Heart left ventricle (tissue), 16 donors: Measurements from ENCODE around the gene DHPS. TPM values are rescaled to one million over a fixed set of nuclear protein-coding genes. Genes with fewer than 3 reads are reported as not detected.

ENCODE experiments used
- ATAC-seq, 4 donors: fragments of 200-7000 bp; cut with Tn5 transposase; one replicate each; pipeline ENCODE4 v1.9.1; 2020 to 2022; ENCODE audit warnings: moderate library complexity in 4 of 4, mild to moderate bottlenecking in 3 of 4, moderate number of reproducible peaks in 1 of 4
- DNase-seq, 5 donors: peaks; one replicate each; pipeline ENCODE4 v3.0.0-alpha.2; 2020
- H3K27ac ChIP-seq, 12 donors: fragments of 200-600 bp; sonication (generic) in 4 of 12; one replicate each; pipeline versions ENCODE4 v1.5.0 to v1.8.0; 2016 to 2022; ENCODE audit warnings: mild to moderate bottlenecking in 2 of 12
- H3K27me3 ChIP-seq, 9 donors: fragments of 200-600 bp; sonication (generic) in 2 of 9; one replicate each; pipeline versions ENCODE4 v1.5.1 to v1.8.0; 2016 to 2022; ENCODE audit warnings: mild to moderate bottlenecking in 3 of 9
- H3K36me3 ChIP-seq, 9 donors: fragments of 200-600 bp; sonication (generic) in 2 of 9; one replicate each; pipeline versions ENCODE4 v1.5.0 to v1.8.0; 2018 to 2022; ENCODE audit warnings: mild to moderate bottlenecking in 2 of 9
- H3K4me1 ChIP-seq, 12 donors: fragments of 200-600 bp; sonication (generic) in 4 of 12; one replicate each; pipeline versions ENCODE4 v1.5.0 to v1.8.0; 2016 to 2022; ENCODE audit warnings: mild to moderate bottlenecking in 3 of 12
- H3K4me3 ChIP-seq, 12 donors: fragments of 200-600 bp; sonication (generic) in 4 of 12; one replicate each; pipeline versions ENCODE4 v1.5.0 to v1.8.0; 2017 to 2022; ENCODE audit warnings: mild to moderate bottlenecking in 9 of 12, moderate library complexity in 4 of 12
- H3K9me3 ChIP-seq, 12 donors: fragments of 200-600 bp; sonication (generic) in 4 of 12; one replicate each; pipeline versions ENCODE4 v1.5.0 to v1.8.0; 2016 to 2022; ENCODE audit warnings: mild to moderate bottlenecking in 1 of 12
- POLR2A ChIP-seq, 2 donors: fragments of 450-650 bp; IDR thresholded peaks; one replicate each; pipeline ENCODE4 v1.6.1; 2017; ENCODE audit warnings: antibody characterized with exemption in 2 of 2, mild to moderate bottlenecking in 2 of 2, moderate library complexity in 2 of 2
- WGBS, 4 donors: extraction: QIAGEN DNeasy Blood & Tissue Kit in 2 of 4; methylation state at CpG; one replicate each; pipeline versions ENCODE4 v1.1.5 to v1.1.7; 2013 to 2018; 5-methylcytosine and 5-hydroxymethylcytosine counted together
- intact Hi-C, 10 donors: fragments of 100-400 bp; cut with DNase I; formaldehyde crosslinking; loops; one replicate each; pipeline versions ENCODE4 v1.11.1 to v1.14.2; 2022
- long read RNA-seq, 3 donors: library from polyadenylated mRNA; unstranded; transcript quantifications; one replicate each; pipeline ENCODE4 v2.0.0, GENCODE V29; 2020 to 2021
- polyA plus RNA-seq, 2 donors: library from polyadenylated mRNA; stranded (reverse); fragments of 200-250 nt; gene quantifications; one replicate each; pipeline ENCODE4 v1.2.3, GENCODE V29; 2013
- total RNA-seq, 9 donors: library from RNA; depleted of rRNA in 2 of 9; stranded (reverse); fragments of >200 nt in 2 of 9; fragmentation: NEBNext Ultra II Directional in 3 of 9; extraction: Animal tissue kit (Norgen Biotek cat#: 25700) in 3 of 9; gene quantifications; one replicate each; pipeline versions ENCODE4 v1.1.0 to v1.2.4, GENCODE V29; 2016 to 2023
- TF ChIP-seq, protein P1 (sequence below), 12 donors: fragments of 200-600 bp; sonication (generic) in 4 of 12; IDR thresholded peaks; one replicate each; pipeline versions ENCODE4 v1.5.0 to v1.8.0; 2018 to 2022; ENCODE audit warnings: antibody characterized with exemption in 12 of 12, mild to moderate bottlenecking in 5 of 12
- donor health status: ischemic (EF 13 %, LVEDD 7.1; RV severe dilation, severe dysfunction).
- donor health status: healthy with polysubstance abuse.
- donor health status: DM: no; HTN: yes; CAD: no.
- donor health status: DM: no; HTN: no; CAD: no.
- donor health status: ischemic (EF 25% LVEDD 6.9; RV normal size, moderate dysfunction).
- donor health status: ischemic (EF 25% LVEDD 5.7; RV mildly dilated, moderate dysfunction).
- donor health status: healthy.
- donor health status: DM: yes; HTN: yes; CAD: no.
- donor health status: ischemic (EF 35%, LVEDD 5.7; RV mildly dilated, moderate dysfunction).
- donor health status: nonischemic (EF 11% LVEDD 7.7; RV severe dilation, severe dysfunction).
- donor health status: DM: yes; HTN: yes; CAD: no.
- donor health status: PGD.
- donor health status: ischemic (EF 29% LVEDD 5.4; RV normal size, mild dysfunction).
- donor health status: nonischemic (EF 23%, LVEDD 6.1; RV moderate dilation, normal function).

The DHPS gene
- total RNA-seq, result 100 to 1,000 TPM in 1 of 9 donors, 10 to 100 TPM in 8; 47.6 to 121 (median 54.6) TPM
- 10 to 100 TPM; 57.2 to 57.6 TPM for polyA plus RNA-seq
- long read RNA-seq, donor 1, transcript DHPS-201 (9 exons, 1,363 nt), result major isoform, 59 of 75 reads
- long read RNA-seq, donor 1, partial matches to known transcripts, result 2 of 75 reads
- long read RNA-seq, donor 1, other reads (novel, unspliced or antisense), result 5 of 75 reads
- long read RNA-seq, donor 2, transcript DHPS-201 (9 exons, 1,363 nt), result major isoform, 282 of 350 reads
- long read RNA-seq, donor 2, transcript DHPS-221 (8 exons, 1,176 nt), result minor isoform, 31 of 350 reads
- long read RNA-seq, donor 2, partial matches to known transcripts, result 1 of 350 reads
- long read RNA-seq, donor 2, other reads (novel, unspliced or antisense), result 32 of 350 reads
- long read RNA-seq, donor 3, transcript DHPS-201 (9 exons, 1,363 nt), result major isoform, 34 of 56 reads
- long read RNA-seq, donor 3, transcript DHPS-218 (2 exons, 1,085 nt), result minor isoform, 5 of 56 reads
- long read RNA-seq, donor 3, partial matches to known transcripts, result 5 of 56 reads
- long read RNA-seq, donor 3, other reads (novel, unspliced or antisense), result 8 of 56 reads

DNA sequence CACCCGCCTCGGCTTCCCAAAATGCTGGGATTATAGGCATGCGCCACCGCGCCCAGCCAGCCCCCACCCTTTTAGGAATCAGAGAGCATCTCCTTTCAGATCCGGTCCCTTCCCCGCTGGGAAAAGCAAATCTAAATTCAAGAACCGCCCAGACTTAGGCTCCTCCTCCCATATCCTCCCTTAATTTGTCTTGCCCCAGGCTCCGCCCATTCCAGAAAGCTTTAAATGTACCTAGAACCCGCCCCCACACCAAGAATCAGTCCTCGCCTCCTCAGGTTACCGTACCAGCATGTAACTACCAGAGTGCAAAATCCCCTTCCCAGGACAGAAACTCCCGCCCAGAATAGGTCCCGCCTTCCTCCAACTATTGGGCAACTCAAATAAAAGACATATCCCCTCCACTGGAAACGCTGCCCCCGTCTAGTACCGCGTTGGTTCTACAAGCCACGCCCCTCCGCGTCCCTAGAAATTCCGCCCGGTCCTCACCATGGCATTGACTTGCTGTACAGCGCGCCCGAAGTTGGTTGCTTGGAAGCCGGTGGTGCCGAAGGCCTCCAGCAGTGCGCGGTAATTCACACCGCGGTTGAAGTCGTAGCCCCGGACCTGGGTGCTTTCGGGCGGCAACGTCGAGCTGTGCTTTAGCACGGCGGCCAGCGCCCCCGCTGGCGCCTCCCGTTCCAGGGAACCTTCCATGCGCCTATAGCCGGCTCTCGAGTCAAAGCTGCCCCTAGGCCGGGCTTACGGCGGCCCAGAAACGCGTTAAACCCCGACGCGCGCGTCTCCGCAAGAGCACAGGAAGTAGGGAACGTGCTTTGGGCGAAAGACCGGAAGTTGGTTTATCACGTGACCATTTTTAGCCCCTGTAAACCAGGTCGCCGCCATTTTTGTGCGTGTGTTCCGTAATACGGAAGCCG is at the start of gene DHPS:
Gene DHPS, minus strand, starts transcription at position 807 of the 914 bp plus-strand sequence. Its CDS starts 114 bp downstream, at position 693.
- peak; percentile 90 to 96 (median 95) for DNase-seq
- Histone ChIP-seq H3K27ac (peak within 1 kb of the TSS; percentile 80 to 100 (median 95)), H3K9me3 (no peaks in the 10 kb centered on the region), H3K36me3 (peaks cover 0 to 39% (median 36%) of the 10 kb centered on the region in 9 donors), H3K27me3 (no peaks in the 10 kb centered on the region), H3K4me3 (peak within 1 kb of the TSS; percentile 55 to 99 (median 90)), H3K4me1 (peaks cover 0 to 21% (median 8%) of the 10 kb centered on the region in 12 donors)
- intact Hi-C loops, result loop anchor here in 1 of 10 donors (5.0 kb wide), 1 partner anchor 41 kb away; the partner anchor contains the start of gene TNPO2
- TF ChIP-seq, protein P1, sequence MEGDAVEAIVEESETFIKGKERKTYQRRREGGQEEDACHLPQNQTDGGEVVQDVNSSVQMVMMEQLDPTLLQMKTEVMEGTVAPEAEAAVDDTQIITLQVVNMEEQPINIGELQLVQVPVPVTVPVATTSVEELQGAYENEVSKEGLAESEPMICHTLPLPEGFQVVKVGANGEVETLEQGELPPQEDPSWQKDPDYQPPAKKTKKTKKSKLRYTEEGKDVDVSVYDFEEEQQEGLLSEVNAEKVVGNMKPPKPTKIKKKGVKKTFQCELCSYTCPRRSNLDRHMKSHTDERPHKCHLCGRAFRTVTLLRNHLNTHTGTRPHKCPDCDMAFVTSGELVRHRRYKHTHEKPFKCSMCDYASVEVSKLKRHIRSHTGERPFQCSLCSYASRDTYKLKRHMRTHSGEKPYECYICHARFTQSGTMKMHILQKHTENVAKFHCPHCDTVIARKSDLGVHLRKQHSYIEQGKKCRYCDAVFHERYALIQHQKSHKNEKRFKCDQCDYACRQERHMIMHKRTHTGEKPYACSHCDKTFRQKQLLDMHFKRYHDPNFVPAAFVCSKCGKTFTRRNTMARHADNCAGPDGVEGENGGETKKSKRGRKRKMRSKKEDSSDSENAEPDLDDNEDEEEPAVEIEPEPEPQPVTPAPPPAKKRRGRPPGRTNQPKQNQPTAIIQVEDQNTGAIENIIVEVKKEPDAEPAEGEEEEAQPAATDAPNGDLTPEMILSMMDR (IDR thresholded peaks at IDR 0.05), result peak in 1 of 12 donors; percentile 20
- TF ChIP-seq POLR2A (IDR thresholded peaks at IDR 0.05), result peak in 1 of 2 donors; percentile 27
- WGBS, 4 donors, result 0% methylated on average over 57 to 68 of the region's 68 CpGs
- ATAC-seq, result peak; percentile 89 to 95 (median 90)

DNA sequence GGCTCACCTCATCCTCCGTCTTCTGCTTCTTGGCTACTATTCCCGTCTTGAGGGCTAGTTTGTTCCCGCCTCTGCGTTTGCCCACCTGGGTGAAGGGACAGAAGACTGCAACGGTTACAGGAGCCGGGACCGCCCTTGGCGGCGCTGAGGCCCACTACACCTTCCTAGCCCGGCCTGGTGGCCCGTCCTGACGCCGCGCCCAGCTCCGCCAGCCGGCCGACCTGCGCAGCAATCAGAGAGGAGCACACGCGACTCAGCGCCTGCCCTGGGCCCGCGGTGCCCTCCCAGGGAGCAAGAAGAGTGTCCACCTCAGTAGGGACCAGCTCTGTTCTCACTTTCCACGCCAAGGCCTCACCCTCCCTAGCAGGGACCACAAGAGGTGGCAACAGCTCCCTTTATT is 49.7 kb upstream of the DHPS start:
- Histone ChIP-seq H3K4me3 (no peak overlapping the region), H3K4me1 (peaks cover 0 to 49% (median 22%) of the 10 kb centered on the region in 12 donors), H3K36me3 (peaks cover 0 to 46% (median 32%) of the 10 kb centered on the region in 9 donors), H3K9me3 (no peaks in the 10 kb centered on the region), H3K27ac (no peak overlapping the region), H3K27me3 (no peaks in the 10 kb centered on the region)
- 91 to 93% (median 92%) methylated on average over 10 to 24 of the region's 24 CpGs for WGBS, 4 donors
- TF ChIP-seq POLR2A (IDR thresholded peaks at IDR 0.05), result no peak
- TF ChIP-seq, protein P1 (IDR thresholded peaks at IDR 0.05), result no peak
- ATAC-seq (no peak), DNase-seq (no peak)
- intact Hi-C loops, result no loop called here

DNA sequence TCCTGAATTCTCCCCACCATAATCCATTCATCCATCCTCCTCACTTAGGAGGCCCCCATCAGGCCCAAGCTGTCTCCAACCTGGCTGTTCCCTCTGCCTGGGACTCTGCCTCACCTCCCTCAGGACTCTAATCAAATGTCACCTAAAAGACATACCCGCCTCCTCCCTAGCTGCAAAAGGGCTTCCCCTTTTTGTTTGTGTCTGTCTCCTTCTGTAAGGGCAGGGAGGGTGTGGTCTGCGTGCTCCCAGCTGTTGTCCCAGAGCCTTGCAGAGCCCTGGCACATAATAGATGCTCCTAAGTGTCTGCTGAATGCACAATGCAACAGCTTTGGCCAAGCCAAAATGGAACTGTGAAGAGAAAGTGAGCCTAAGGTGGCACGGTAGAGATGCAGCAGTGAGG is 48.4 kb upstream of the DHPS start:
- Histone ChIP-seq H3K27me3 (no peaks in the 10 kb centered on the region), H3K4me1 (peaks cover 0 to 42% (median 19%) of the 10 kb centered on the region in 12 donors), H3K27ac (no peak overlapping the region), H3K36me3 (peaks cover 0 to 46% (median 32%) of the 10 kb centered on the region in 9 donors), H3K9me3 (no peaks in the 10 kb centered on the region), H3K4me3 (no peak overlapping the region)
- TF ChIP-seq, protein P1 (IDR thresholded peaks at IDR 0.05), result no peak
- no peak for TF ChIP-seq POLR2A (IDR thresholded peaks at IDR 0.05)
- WGBS, 4 donors, result 78 to 84% (median 81%) methylated on average over 3 of the region's 3 CpGs
- intact Hi-C loops, result no loop called here
- no peak for ATAC-seq
- DNase-seq, result no peak
